GM21515 (cell line): Measurements from ENCODE around the gene EIF2D.
"Not testable (repeated sequence)": the region's sequence is repeated elsewhere in the genome, so short reads cannot be mapped to it uniquely, and the experiment has no call there.

ENCODE experiments used
- ATAC-seq: cut with Tn5 transposase; IDR thresholded peaks from one replicate; pipeline ENCODE4 v1.9.1; 2021; ENCODE audit not compliant: unreplicated experiment

EIF2D gene

GRCh38 chr1:206587904-206588303, 24.4 kb downstream of the EIF2D start:
- ATAC-seq, result no peak

- no peak for ATAC-seq
Measured at GRCh38 chr1:206586501-206587445, 25.5 kb downstream of the EIF2D start.

- no peak for ATAC-seq
Measured at GRCh38 chr1:206584683-206585082, 27.6 kb downstream of the EIF2D start.

- ATAC-seq, result no peak
Measured at GRCh38 chr1:206583707-206584648, 28.3 kb downstream of the EIF2D start.

- ATAC-seq, result no peak
Measured at GRCh38 chr1:206582971-206583706, 29.1 kb downstream of the EIF2D start.

- no peak for ATAC-seq
Measured at GRCh38 chr1:206582537-206582936, 29.7 kb downstream of the EIF2D start.

GRCh38 chr1:206581571-206581981, 30.7 kb downstream of the EIF2D start:
- ATAC-seq, result no peak

GRCh38 chr1:206581114-206581497, 31.2 kb downstream of the EIF2D start:
- not testable (repeated sequence) for ATAC-seq

- peak; percentile 2 for ATAC-seq
Measured at GRCh38 chr1:206580438-206581113, 31.7 kb downstream of the EIF2D start.

GRCh38 chr1:206579747-206580437, 32.4 kb downstream of the EIF2D start:
- peak; percentile 77 for ATAC-seq

- no peak for ATAC-seq
Measured at GRCh38 chr1:206578978-206579374, 33.3 kb downstream of the EIF2D start.

- ATAC-seq, result no peak
Measured at GRCh38 chr1:206578068-206578977, 33.9 kb downstream of the EIF2D start.

- no peak for ATAC-seq
Measured at GRCh38 chr1:206577626-206578025, 34.6 kb downstream of the EIF2D start.

- no peak for ATAC-seq
Measured at GRCh38 chr1:206575894-206576737, 36.1 kb downstream of the EIF2D start.

GRCh38 chr1:206575165-206575893, 36.9 kb downstream of the EIF2D start:
- ATAC-seq, result no peak

- no peak for ATAC-seq
Measured at GRCh38 chr1:206573762-206574161, 38.5 kb downstream of the EIF2D start.

GRCh38 chr1:206573319-206573718, 38.9 kb downstream of the EIF2D start:
- ATAC-seq, result no peak
